Measurements from ENCODE around the gene SIRT7.

The SIRT7 gene

GRCh38 chr17:81954131-81955057 is 36.4 kb upstream of the SIRT7 start:
- DNase-seq = no peak

GRCh38 chr17:81953443-81953842 is 35.5 kb upstream of the SIRT7 start:
- DNase-seq = peak; percentile 32

GRCh38 chr17:81952792-81953228 is 34.8 kb upstream of the SIRT7 start:
- no peak for DNase-seq

GRCh38 chr17:81951785-81952684 is 34.1 kb upstream of the SIRT7 start:
- DNase-seq = no peak

GRCh38 chr17:81950501-81950900 is 32.5 kb upstream of the SIRT7 start:
- no peak for DNase-seq

GRCh38 chr17:81948635-81949378 is 30.8 kb upstream of the SIRT7 start:
- no peak for DNase-seq

- DNase-seq = no peak
These were observed 29.2 kb upstream of the SIRT7 start, which contains the start of gene MYADML2 for GRCh38 chr17:81947189-81947588. Gene MYADML2 (minus strand): TSS chr17:81947233. CDS start chr17:81941741, 5,492 bp downstream.

- no peak for DNase-seq
These were observed 26.9 kb upstream of the SIRT7 start for GRCh38 chr17:81944858-81945257.

- no peak for DNase-seq
These were observed 24.2 kb upstream of the SIRT7 start for GRCh38 chr17:81942167-81942553.

- no peak for DNase-seq
These were observed 23.6 kb upstream of the SIRT7 start for GRCh38 chr17:81941484-81942166.

- DNase-seq = no peak
These were observed 22.8 kb upstream of the SIRT7 start for GRCh38 chr17:81940538-81941483.

GRCh38 chr17:81939881-81940385 is 22.0 kb upstream of the SIRT7 start:
- no peak for DNase-seq

- DNase-seq = no peak
These were observed 21.2 kb upstream of the SIRT7 start for GRCh38 chr17:81939218-81939617.

- DNase-seq = no peak
These were observed 17.7 kb upstream of the SIRT7 start for GRCh38 chr17:81935709-81936084.

- DNase-seq = no peak
These were observed 17.1 kb upstream of the SIRT7 start for GRCh38 chr17:81934850-81935708.

- DNase-seq = no peak
These were observed 16.3 kb upstream of the SIRT7 start for GRCh38 chr17:81934098-81934757.

- DNase-seq = no peak
These were observed 15.3 kb upstream of the SIRT7 start for GRCh38 chr17:81933178-81933699.

- peak; percentile 90 for DNase-seq
These were observed 14.5 kb upstream of the SIRT7 start for GRCh38 chr17:81932333-81932983.

Data from OCI-M1 (cell line).